Endothelial cell of umbilical vein (primary cell): ENCODE data around the gene HYLS1.

ENCODE experiments used
- EZH2 ChIP-seq: IDR thresholded peaks from 2 replicates; pipeline ENCODE4 v1.6.1; 2012; ENCODE audit warnings: borderline replicate concordance, low read depth, mild to moderate bottlenecking, moderate library complexity, low read length, inconsistent platforms; ENCODE audit not compliant: severe bottlenecking
- POLR2A ChIP-seq: IDR thresholded peaks from 2 replicates; pipeline ENCODE4 v1.6.1; 2012; ENCODE audit warnings: low read depth, mild to moderate bottlenecking, control low read depth, low read length
- POLR2AphosphoS5 ChIP-seq: IDR thresholded peaks from 2 replicates; pipeline ENCODE4 v1.6.1; 2012; ENCODE audit warnings: low read depth, mild to moderate bottlenecking, control low read depth, low read length, moderate library complexity; ENCODE audit not compliant: insufficient read depth
- TF ChIP-seq, protein P1 (sequence below), 2 donors: IDR thresholded peaks; 1 replicate in 1 of 2; 2 replicates in 1 of 2; pipeline ENCODE4 v1.5.1; 2011; ENCODE audit warnings: low read length in 2 of 2, mild to moderate bottlenecking in 2 of 2, moderate library complexity in 2 of 2, control low read depth in 1 of 2, inconsistent platforms in 1 of 2, low read depth in 1 of 2; ENCODE audit not compliant: insufficient read depth in 1 of 2; ENCODE audit errors: extremely low read depth in 1 of 2

DNA sequence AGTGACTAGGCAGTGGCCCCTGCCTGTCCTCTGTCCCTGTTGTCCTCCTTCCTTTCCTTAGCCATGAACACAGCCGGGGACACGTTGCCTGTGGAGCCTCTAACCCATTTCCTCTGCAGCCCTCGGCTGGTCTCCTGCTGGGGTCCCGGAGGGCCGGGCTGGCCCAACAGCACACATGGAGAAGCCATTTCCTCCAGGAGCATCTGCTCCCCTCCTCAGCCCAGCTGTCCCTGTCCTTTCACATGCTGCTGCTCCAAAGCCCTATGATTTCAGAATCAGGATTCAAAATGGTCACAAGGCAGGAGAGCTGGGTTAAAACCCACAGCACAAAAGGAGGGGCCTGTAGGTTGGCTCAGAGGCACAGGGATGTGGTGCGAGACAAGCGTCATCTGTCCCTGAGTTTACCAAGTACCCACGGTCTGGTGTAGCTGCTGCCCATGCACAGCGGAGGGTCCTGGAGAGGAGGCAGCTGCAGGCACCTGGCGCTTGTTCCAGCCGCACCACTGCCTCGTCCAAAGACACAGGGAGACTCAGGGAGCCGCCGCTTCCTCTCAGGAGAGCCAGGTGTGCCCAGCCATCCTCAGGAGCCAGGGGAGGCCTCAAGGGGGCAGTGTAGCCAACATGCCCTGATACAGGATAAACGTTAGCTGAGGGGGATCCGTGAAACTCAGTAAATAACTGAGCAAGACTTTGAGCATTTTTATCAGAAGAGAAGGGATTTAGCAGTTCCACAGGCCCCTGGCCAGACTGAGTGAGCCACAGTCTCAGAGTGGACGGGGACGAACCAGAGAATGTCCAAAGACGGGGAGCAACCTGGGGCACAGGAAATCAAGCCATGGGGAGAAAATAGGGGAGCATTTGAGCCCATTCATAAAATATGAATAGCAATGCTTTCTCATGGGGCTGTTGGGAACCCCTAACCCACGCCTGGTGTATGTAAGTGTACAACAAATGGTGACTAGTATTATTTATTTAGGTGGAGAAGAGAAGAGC is 54.4 kb downstream of the HYLS1 start:
- TF ChIP-seq, protein P1, sequence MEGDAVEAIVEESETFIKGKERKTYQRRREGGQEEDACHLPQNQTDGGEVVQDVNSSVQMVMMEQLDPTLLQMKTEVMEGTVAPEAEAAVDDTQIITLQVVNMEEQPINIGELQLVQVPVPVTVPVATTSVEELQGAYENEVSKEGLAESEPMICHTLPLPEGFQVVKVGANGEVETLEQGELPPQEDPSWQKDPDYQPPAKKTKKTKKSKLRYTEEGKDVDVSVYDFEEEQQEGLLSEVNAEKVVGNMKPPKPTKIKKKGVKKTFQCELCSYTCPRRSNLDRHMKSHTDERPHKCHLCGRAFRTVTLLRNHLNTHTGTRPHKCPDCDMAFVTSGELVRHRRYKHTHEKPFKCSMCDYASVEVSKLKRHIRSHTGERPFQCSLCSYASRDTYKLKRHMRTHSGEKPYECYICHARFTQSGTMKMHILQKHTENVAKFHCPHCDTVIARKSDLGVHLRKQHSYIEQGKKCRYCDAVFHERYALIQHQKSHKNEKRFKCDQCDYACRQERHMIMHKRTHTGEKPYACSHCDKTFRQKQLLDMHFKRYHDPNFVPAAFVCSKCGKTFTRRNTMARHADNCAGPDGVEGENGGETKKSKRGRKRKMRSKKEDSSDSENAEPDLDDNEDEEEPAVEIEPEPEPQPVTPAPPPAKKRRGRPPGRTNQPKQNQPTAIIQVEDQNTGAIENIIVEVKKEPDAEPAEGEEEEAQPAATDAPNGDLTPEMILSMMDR (IDR thresholded peaks at IDR 0.05; ENCODE audit: extremely low read depth in 1 of 2, insufficient read depth in 1 of 2, low read depth in 1 of 2, low read length in 2 of 2), result peak; percentile 62 to 80
- TF ChIP-seq POLR2A (no peak), POLR2AphosphoS5 (no peak), EZH2 (no peak)
